DND-41 (cell line): ENCODE data around the gene AKR1A1.

Experiments
- EZH2 ChIP-seq: IDR thresholded peaks from 3 replicates; pipeline ENCODE4 v1.6.1; 2012; ENCODE audit warnings: borderline replicate concordance, low read depth, mild to moderate bottlenecking, moderate library complexity, low read length, inconsistent platforms; ENCODE audit not compliant: severe bottlenecking
- TF ChIP-seq, protein P1 (sequence below): IDR thresholded peaks from 2 replicates; pipeline ENCODE4 v1.5.1; 2012; ENCODE audit warnings: borderline replicate concordance, low read length, moderate library complexity, mild to moderate bottlenecking; ENCODE audit not compliant: poor library complexity, severe bottlenecking; ENCODE audit errors: extremely low read depth

DNA sequence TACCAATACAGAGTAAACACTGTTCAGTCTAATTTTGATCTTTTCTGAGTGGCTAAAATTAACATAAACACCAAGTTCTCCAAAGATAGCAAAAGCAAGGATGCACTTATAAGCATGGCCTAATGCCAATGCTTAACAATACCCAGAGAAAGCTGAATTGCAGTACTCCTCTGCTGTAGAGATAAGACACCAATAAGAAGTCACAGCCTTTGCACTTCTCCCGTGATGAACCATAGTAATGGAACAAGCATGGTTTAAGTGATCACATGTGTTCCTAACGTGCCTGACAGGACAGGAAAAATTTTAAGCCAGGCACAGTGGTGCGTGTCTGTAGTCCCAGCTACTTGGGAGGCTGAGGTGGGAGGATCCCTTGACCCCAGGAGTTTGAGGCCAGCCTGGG, 34.6 kb upstream of the AKR1A1 start:
- TF ChIP-seq, protein P1, sequence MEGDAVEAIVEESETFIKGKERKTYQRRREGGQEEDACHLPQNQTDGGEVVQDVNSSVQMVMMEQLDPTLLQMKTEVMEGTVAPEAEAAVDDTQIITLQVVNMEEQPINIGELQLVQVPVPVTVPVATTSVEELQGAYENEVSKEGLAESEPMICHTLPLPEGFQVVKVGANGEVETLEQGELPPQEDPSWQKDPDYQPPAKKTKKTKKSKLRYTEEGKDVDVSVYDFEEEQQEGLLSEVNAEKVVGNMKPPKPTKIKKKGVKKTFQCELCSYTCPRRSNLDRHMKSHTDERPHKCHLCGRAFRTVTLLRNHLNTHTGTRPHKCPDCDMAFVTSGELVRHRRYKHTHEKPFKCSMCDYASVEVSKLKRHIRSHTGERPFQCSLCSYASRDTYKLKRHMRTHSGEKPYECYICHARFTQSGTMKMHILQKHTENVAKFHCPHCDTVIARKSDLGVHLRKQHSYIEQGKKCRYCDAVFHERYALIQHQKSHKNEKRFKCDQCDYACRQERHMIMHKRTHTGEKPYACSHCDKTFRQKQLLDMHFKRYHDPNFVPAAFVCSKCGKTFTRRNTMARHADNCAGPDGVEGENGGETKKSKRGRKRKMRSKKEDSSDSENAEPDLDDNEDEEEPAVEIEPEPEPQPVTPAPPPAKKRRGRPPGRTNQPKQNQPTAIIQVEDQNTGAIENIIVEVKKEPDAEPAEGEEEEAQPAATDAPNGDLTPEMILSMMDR: no peak
- TF ChIP-seq EZH2: no peak
